GM19467 (cell line): Measurements from ENCODE around the gene UXT.
"Not testable (repeated sequence)": the region's sequence is repeated elsewhere in the genome, so short reads cannot be mapped to it uniquely, and the experiment has no call there.

Experiments used
- ATAC-seq: cut with Tn5 transposase; IDR thresholded peaks from one replicate; pipeline ENCODE4 v1.9.1; 2021; ENCODE audit warnings: mild to moderate bottlenecking, moderate library complexity; ENCODE audit not compliant: unreplicated experiment

UXT gene

DNA sequence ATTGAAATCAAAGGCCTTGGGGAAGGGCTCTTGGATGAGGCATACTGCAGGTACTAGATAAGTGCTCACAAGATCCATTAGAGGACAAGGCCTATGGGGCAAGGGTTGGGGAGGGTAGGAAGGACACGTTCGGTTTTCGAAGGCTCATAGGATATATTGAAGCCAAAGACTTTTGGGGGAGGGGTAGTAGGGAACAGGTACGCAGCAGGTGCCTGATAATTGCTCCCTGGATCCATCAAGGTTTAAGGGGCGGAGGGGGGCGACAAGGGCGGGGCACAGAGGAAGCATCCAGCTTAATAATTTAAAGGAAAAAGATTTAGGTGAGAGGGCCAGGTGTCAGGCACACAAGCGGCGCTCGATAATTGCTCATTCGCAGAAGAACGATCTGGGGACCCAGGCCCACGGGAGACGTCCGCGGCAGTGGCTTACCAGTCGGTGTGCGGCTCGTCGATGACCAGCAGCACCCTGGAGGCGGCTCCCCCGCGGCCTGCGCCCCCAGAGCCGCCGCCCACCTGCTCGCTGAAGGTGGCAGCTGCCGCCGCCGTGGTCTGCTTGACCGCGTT lies 40.0 kb downstream of the UXT start:
- no peak for ATAC-seq

DNA sequence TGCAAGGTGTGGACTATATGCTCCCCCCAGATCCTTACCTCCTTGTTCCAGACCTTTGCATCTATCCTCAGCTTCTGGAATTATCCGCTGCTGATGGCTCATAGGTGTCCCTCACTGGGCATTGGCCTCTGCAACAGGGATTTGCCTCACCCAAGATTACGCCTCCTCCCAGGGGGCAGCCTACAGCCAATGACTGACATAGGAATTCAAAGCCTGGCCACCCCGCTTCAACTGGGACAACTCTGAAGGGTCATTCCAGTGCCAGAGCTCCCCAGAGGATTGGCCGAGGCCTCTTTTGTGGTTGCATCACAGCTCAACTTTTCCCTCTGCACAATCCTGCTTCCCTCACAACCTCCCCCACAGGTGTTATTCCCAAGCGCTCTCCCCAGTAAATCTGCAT lies 44.4 kb downstream of the UXT start:
- ATAC-seq, result no peak

- no peak for ATAC-seq
Observed at GRCh38 chrX:47613082-47613481, 45.9 kb downstream of the UXT start.

DNA sequence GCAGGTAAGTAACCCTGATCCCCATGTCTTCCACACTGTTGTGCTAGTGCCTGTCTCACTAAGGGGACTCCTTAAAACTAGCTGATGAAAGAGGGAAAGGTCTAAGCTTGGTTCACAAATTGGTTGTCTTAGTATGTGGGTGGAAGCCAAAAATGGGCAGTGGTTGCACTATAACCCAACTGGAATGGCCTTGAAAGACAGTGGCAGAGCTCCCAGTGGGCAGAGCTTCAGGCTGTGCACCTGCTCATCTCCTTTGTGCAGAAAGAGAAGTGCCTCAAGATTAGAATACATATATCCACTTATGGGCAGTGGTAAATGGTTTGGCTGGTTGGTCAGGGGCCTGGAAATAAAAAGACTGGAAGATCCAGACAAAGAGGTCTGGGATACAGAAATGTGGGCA lies 46.6 kb downstream of the UXT start:
- no peak for ATAC-seq

DNA sequence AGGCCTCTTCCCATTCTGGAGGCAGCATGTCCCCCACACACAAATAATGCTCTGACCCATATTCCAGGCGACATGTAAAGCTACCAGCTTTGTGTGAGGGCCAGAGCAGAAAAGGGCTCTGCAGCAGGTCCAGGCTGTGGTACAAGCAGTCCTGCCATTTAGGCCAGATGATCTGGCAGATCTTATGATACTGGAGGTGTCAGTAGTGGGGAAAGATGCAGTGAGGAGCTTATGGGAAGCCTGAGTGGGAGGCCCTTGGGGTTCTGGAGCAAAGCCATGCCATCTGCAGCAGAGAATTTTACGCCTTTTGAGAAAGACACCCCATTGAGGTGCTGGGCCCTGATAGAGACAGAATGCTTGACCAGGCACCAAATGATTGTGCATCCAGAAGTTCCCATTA lies 47.1 kb downstream of the UXT start:
- no peak for ATAC-seq

DNA sequence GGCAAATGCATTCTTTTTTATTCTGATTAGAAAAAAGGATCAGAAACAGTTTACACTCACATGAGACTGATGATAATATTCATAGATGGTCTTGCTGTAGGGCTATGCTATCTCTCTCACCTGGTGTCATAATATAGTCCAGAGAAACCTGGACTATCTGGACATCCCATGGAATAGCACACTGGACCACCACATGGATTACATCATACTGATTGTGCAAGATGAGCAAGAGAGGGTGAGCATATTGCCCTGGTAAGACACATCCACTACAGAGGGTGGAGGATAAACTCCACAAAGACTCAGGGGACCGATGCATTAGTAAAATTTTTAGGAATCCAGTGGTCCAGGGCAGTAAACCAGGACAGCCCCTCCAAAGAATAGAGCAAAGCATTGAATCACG lies 47.5 kb downstream of the UXT start:
- ATAC-seq, result no peak

DNA sequence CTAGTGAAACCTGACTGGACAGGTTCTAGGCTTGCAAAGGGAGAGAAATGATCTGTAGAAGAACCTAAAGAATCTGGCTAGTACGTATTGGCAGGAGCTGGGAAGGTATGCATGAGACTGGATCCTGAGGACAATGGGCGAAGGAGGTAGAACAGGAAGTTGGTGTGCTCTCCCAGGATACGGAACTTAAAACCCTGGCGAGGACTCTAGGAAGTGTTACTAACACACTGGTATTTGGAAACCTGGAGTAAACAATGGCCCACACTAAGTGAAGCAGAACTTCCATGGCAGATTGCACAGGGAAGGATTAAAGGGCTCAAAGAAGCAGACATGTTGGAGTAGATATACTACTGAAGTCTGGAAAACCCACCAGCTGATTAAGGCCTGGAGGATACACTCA lies 48.5 kb downstream of the UXT start:
- no peak for ATAC-seq

DNA sequence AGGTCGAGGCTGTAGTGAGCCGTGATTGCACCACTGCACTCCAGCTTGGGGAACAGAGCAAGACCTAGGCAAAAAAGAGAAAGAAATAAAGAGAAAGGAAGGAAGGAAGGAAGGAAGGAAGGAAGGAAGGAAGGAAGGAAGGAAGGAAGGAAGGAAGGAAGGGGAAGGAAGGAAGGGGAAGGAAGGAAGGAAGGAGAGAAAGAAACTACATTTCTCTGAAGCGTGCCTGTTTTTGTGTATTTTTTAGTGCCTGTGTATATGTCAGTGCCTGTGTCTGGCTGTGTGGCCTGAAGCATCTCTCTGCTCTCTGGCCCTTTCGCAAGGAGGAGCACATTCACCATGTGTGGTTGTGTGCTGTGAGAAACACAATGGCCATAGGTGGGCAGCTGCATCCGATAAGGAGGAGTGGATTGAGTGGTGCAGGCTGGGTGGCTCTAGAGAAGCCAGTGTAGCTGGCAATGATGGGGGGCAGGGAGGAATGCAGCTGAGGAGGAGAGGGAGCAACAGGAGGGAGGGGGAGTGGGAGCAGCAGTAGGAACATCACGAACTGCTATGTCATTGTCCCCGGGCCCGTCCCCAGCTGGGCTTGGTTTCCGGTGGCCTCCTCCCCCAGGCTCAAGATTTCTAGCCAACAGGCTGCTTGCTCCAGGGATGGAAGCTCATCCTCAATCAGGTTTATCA lies 50.7 kb downstream of the UXT start:
- ATAC-seq, result no peak

- no peak for ATAC-seq
Observed at GRCh38 chrX:47607091-47607490, 51.9 kb downstream of the UXT start.

DNA sequence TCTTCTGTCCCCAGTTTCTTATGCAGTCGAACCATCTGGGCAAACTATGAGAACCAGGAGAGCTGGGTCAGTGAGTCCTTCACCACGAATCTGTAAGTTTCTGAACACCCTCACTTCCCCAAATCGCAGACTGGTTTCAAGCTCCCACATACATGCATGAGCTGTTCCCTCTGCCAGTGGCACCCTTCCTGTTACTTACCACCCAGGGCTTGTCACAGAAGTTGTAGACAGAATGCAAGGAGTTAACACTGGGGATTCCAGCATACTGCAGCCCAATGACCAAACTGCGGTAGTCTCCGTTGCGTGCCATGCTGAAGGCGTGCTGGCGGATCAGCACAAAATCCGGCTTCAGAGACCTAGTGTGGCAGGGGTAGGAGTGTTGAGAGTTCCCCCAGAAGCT lies 54.0 kb downstream of the UXT start:
- ATAC-seq, result no peak

DNA sequence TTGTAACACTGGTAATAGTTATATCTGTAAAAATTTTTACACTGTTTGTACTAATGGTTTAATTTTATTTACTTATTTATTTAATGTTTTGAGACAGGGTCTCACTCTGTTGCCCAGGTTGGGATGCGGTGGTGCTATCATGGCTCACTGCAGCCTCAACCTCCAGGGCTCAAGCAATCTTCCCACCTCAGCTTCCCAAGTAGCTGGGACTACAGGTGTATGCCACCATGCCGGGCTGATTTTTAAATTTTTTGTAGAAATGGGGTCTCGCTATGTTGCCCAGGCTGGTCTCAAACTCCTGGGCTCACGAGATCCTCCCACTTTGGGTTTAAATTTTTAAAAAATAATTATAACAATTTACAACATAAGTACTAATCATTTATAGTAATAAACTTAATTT lies 55.9 kb downstream of the UXT start:
- ATAC-seq, result not testable (repeated sequence)
